AG09309 (cell line): Measurements from ENCODE around the gene MALAT1.

Experiments
- DNase-seq: peaks from one replicate; pipeline ENCODE4 v3.0.0-alpha.2; 2010; ENCODE audit warnings: low read depth
- H3K4me3 ChIP-seq: 2 replicates; pipeline ENCODE4 v1.5.1; 2011; ENCODE audit warnings: mild to moderate bottlenecking, low read depth, low read length, moderate library complexity; ENCODE audit not compliant: control insufficient read depth
- TF ChIP-seq, protein P1 (sequence below): IDR thresholded peaks from 2 replicates; pipeline ENCODE4 v1.5.1; 2011; ENCODE audit warnings: mild to moderate bottlenecking, low read depth, low read length, inconsistent platforms; ENCODE audit not compliant: insufficient read depth, control insufficient read depth; ENCODE audit errors: missing control alignments

MALAT1 gene

DNA sequence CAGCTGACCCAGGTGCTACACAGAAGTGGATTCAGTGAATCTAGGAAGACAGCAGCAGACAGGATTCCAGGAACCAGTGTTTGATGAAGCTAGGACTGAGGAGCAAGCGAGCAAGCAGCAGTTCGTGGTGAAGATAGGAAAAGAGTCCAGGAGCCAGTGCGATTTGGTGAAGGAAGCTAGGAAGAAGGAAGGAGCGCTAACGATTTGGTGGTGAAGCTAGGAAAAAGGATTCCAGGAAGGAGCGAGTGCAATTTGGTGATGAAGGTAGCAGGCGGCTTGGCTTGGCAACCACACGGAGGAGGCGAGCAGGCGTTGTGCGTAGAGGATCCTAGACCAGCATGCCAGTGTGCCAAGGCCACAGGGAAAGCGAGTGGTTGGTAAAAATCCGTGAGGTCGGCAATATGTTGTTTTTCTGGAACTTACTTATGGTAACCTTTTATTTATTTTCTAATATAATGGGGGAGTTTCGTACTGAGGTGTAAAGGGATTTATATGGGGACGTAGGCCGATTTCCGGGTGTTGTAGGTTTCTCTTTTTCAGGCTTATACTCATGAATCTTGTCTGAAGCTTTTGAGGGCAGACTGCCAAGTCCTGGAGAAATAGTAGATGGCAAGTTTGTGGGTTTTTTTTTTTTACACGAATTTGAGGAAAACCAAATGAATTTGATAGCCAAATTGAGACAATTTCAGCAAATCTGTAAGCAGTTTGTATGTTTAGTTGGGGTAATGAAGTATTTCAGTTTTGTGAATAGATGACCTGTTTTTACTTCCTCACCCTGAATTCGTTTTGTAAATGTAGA is 1.7 kb downstream of the MALAT1 start:
- TF ChIP-seq, protein P1, sequence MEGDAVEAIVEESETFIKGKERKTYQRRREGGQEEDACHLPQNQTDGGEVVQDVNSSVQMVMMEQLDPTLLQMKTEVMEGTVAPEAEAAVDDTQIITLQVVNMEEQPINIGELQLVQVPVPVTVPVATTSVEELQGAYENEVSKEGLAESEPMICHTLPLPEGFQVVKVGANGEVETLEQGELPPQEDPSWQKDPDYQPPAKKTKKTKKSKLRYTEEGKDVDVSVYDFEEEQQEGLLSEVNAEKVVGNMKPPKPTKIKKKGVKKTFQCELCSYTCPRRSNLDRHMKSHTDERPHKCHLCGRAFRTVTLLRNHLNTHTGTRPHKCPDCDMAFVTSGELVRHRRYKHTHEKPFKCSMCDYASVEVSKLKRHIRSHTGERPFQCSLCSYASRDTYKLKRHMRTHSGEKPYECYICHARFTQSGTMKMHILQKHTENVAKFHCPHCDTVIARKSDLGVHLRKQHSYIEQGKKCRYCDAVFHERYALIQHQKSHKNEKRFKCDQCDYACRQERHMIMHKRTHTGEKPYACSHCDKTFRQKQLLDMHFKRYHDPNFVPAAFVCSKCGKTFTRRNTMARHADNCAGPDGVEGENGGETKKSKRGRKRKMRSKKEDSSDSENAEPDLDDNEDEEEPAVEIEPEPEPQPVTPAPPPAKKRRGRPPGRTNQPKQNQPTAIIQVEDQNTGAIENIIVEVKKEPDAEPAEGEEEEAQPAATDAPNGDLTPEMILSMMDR, result no peak
- no peak for DNase-seq
- peak overlapping the region; percentile 74 for H3K4me3 ChIP-seq

DNA sequence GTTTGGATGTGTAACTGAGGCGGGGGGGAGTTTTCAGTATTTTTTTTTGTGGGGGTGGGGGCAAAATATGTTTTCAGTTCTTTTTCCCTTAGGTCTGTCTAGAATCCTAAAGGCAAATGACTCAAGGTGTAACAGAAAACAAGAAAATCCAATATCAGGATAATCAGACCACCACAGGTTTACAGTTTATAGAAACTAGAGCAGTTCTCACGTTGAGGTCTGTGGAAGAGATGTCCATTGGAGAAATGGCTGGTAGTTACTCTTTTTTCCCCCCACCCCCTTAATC is 2.3 kb downstream of the MALAT1 start:
- TF ChIP-seq, protein P1, result no peak
- DNase-seq, result no peak
- H3K4me3 ChIP-seq, result peak overlapping the region; percentile 74

DNA sequence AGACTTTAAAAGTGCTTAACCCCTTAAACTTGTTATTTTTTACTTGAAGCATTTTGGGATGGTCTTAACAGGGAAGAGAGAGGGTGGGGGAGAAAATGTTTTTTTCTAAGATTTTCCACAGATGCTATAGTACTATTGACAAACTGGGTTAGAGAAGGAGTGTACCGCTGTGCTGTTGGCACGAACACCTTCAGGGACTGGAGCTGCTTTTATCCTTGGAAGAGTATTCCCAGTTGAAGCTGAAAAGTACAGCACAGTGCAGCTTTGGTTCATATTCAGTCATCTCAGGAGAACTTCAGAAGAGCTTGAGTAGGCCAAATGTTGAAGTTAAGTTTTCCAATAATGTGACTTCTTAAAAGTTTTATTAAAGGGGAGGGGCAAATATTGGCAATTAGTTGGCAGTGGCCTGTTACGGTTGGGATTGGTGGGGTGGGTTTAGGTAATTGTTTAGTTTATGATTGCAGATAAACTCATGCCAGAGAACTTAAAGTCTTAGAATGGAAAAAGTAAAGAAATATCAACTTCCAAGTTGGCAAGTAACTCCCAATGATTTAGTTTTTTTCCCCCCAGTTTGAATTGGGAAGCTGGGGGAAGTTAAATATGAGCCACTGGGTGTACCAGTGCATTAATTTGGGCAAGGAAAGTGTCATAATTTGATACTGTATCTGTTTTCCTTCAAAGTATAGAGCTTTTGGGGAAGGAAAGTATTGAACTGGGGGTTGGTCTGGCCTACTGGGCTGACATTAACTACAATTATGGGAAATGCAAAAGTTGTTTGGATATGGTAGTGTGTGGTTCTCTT is 2.8 kb downstream of the MALAT1 start:
- TF ChIP-seq, protein P1, result no peak
- DNase-seq, result no peak
- H3K4me3 ChIP-seq, result peak overlapping the region; percentile 74

DNA sequence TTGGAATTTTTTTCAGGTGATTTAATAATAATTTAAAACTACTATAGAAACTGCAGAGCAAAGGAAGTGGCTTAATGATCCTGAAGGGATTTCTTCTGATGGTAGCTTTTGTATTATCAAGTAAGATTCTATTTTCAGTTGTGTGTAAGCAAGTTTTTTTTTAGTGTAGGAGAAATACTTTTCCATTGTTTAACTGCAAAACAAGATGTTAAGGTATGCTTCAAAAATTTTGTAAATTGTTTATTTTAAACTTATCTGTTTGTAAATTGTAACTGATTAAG is 3.4 kb downstream of the MALAT1 start:
- H3K4me3 ChIP-seq, result peak overlapping the region; percentile 74
- TF ChIP-seq, protein P1, result no peak
- no peak for DNase-seq

- DNase-seq, result no peak
- peak overlapping the region; percentile 74 for H3K4me3 ChIP-seq
- TF ChIP-seq, protein P1, result no peak
Observed at GRCh38 chr11:65502555-65503367, 3.9 kb downstream of the MALAT1 start.

GRCh38 chr11:65503368-65503948 is 4.6 kb downstream of the MALAT1 start:
- TF ChIP-seq, protein P1, result no peak

More at GRCh38 chr11:65503368-65503948, 4.6 kb downstream of the MALAT1 start:
- DNase-seq, result no peak
- H3K4me3 ChIP-seq, result peak overlapping the region; percentile 74
